GM04504 (cell line): ENCODE measurements around the gene CCDC92.

Experiments
- DNase-seq: peaks from one replicate; pipeline ENCODE4 v3.0.0-alpha.2; 2012; ENCODE audit warnings: low read depth

Gene CCDC92

GRCh38 chr12:123908884-123909725, 63.5 kb downstream of the CCDC92 start:
- DNase-seq: no peak

DNA sequence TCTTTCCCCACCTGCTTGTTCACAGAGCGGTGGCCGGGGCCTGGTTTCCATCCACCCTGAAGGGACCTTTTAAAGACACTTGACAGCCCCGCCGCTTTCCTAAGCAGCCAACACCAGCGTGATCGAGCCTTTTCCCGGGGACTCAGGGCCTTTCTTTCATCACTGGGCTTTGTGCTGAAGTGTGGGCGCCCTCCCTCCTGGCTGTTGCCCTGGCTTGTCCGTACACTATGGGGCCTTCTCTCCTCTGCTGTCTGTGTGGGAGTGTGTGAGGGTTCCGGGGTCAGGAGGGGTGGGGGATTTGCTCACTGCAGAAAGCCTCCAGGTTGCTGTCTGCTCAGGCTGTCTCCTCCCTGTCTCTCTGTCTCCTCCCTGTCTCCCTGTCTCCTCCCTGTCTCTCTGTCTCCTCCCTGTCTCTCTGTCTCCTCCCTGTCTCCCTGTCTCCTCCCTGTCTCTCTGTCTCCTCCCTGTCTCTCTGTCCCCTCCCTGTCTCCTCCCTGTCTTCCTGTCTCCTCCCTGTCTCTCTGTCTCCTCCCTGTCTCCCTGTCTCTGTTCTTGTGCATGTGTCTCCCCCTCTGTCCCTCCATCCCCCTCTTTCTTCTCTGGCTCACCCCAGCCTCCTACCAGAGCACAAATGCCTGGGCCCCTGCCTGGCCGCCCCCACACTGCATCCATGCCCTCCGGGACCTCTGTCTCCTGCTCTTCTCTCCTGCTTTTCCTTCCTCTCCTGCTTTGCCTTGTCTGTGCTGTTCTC, 64.7 kb downstream of the CCDC92 start:
- DNase-seq: no peak

GRCh38 chr12:123906711-123907420, 65.8 kb downstream of the CCDC92 start:
- no peak for DNase-seq

- peak; percentile 69 for DNase-seq
These were observed 67.2 kb downstream of the CCDC92 start for GRCh38 chr12:123905319-123905925.

DNA sequence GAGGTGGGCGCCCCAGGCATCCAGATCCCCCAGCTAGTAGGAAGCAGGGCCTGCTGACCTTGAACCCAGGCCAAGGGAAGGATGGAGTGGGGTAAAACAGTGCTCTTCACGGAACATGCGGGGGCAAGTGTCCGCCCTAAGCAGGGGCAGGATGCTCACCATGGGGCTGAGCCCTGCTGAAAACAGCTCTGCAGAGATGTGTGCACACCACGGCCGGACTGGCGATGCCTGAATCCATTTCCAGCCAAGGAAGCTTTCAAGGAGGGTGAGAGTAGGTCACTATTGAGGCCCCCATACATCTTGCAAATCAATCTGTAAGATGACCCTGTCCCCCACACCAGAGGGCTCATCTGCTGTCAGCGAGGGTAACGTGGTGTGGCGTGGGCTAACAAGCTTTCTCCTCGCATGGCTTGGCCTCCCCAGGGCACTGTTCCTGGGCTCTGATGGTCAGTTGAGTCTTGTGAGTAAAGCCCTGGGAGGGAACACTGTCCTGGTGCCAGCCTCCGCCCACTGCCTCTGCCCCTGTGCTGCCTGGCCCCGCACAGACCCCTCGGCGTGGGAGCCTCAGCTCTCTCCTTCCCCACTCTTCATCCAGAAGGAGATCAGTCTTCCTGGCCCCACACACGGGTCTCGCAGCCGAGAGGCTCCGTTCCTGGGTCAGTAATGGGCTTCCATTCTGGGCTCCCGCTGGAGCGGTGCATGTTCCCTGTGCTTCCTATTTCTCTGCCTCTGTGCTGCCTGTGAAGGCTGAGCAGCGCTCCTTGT, 69.1 kb downstream of the CCDC92 start:
- no peak for DNase-seq

- no peak for DNase-seq
These were observed 69.8 kb downstream of the CCDC92 start for GRCh38 chr12:123902821-123903220.

DNA sequence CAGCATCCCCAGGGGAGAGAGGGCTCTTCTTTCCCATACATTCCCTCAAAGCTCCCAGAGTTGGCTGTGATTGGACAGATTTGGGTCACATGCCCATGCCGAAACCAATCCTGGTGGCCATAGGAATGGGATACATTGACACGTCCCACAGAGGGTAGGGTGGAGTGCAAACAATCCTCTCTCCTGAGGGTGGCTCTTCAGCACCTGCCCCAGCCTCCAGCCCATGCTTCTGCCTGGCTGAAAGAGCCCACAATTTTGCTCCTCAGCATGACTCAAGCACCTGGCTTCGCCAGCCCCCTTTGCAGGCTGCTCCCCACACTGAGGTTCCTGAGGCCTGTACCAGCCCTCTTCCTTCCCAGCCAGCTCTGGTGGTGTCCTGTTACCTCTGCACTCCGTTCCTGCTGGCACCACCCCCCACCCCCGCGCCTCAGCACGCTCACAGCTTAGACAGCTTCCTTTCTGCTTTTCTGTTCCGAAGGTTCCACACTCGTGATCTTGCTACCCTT, 71.7 kb downstream of the CCDC92 start:
- no peak for DNase-seq

DNA sequence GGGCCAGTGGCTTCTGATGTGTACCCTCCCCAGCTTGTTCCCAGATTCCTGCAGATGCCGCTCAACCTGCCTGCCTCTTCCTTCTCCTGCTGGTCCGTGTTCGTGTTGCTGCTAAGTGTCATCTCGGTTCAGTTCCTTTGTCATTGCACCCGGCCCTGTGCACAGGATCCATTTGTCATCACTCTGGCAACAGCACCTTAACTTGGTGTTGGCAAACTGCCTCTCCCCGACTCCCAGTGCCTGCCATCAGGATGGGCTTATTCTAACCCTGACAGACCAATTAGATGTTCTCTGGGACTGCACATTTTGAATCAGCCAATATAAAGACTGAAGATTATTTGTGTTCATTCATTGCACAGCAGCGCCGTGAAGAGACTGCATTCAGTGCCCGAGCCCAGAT, 73.3 kb downstream of the CCDC92 start:
- no peak for DNase-seq

GRCh38 chr12:123898673-123899072, 74.0 kb downstream of the CCDC92 start:
- no peak for DNase-seq

DNA sequence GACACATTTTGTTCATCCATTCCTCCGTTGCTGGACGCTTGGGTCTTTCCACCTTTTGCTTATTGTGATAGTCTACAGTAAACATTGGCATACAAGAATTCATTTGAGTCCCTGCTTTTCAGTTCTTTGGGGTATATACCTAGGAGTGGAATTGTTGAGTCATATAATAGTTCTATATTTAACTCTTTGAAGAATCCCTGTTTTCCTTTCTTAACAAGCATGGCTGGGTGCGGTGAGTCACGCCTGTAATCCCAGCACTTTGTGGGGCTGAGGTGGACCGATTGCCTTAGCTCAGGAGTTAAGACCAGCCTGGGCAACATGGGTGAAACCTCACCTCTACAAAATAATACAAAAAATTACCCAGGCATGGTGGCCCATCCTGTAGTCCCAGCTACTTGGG, 75.4 kb downstream of the CCDC92 start:
- DNase-seq: peak; percentile 41

DNA sequence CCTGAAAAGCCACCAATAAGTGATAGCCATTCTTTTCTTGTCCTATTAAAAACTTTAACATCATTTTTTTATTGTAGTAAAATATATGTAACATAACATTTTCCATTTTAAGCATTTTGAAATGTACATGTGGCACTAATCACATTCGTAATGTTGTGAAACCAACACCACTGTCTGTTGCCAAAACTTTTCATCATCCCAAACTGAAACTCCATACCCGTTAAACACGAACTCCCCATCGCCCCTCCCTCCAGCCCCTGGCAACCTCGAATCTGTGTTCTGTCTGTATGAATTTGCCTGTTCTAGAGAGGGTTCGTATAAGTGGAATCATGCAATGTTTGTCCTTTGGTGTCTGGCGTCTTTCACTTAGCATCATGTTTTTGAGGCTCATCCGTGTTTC, 75.9 kb downstream of the CCDC92 start:
- DNase-seq: peak; percentile 58

- no peak for DNase-seq
These were observed 77.2 kb downstream of the CCDC92 start for GRCh38 chr12:123895451-123895850.

GRCh38 chr12:123894823-123895345, 77.7 kb downstream of the CCDC92 start:
- DNase-seq: no peak

DNA sequence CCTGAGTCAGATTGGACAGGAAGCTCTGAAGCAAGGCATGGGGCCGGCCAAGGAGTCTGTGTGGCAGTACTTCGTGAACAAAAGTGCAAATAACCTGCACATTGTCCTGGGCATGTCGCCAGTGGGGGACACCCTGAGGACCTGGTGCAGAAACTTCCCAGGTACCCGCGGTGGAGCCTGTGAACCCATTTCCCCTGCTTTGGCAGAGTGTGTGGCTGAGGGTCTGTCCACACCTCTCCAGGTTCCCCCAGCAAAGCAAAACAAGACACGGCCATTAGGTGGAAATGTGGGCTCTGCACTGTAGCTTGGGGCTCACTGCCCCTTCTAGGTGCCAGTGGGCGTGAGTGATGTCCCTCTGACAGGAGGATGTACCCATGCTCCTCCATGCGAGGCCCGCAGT, 79.4 kb downstream of the CCDC92 start:
- no peak for DNase-seq

DNA sequence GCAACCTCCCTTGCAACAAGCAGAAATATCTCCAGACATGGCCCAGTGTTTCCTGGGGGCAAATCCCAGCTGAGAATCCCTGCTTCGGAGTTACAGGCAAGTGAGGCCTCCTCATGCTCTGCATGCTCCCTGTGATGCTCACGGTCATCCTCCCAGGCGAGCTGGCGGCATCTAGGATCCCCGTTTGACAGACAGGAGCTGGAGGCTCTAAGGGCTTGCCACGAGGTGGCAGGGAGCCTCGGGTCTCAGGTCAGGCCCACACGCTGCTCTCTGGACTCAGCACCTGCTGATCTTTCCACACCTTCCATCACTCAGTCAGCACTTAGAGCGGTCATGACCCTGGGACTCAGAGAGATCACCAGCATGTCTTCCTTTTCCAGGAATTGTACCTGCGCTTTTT, 79.8 kb downstream of the CCDC92 start:
- DNase-seq: no peak

DNA sequence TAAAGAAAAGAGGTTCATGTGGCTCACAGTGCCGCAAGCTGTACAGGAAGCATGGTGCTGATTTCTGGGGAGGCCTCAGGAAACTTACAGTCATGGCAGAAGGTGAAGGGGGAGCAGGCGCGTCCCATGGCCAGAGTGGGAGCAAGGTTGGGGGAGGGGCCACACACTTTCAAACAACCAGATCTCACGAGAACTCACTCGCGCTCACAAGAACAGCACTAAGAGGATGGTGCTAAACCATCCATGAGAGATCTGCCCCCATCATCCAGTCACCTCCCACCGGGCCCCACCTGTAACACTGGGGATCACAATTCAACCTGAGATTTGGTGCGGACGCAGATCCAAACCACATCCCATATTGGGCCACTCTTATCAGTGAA, 80.5 kb downstream of the CCDC92 start:
- DNase-seq: no peak

- DNase-seq: no peak
These were observed 81.0 kb downstream of the CCDC92 start for GRCh38 chr12:123891516-123892179.

GRCh38 chr12:123891011-123891410, 81.6 kb downstream of the CCDC92 start:
- no peak for DNase-seq

- DNase-seq: no peak
These were observed 82.1 kb downstream of the CCDC92 start for GRCh38 chr12:123890536-123890902.

DNA sequence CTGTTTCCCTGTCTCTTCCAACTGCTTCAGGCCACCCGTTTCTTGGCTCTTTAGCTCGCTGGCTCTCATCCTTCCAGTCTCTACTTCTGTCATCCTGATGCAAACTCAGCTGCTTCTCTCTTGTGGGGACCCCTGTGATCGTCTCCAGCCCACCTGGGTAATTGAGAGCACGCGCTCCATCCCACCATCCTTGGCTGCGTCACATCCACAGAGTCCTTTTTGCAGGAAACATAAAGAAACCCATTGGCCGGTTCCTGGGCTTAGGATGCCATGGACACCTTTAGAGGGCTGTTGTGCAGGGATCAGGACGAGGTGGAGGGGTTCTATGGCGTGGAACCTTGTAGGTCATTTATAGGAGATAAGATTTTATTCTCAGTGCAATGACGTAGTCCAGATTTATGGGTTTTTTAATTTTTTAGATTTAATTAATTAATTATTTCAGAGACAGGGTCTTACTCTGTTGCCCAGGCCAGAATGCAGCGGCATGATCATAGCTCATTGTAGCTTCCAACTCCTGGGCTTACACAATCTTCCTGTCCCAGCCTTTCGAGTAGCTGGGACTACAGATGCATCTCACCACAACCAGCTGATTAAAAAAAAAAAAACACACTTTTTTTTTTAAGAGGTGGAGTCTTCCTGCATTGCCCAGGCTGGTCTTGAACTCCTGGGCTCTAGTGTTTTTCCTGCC, 82.6 kb downstream of the CCDC92 start:
- no peak for DNase-seq
